CD14-positive monocyte (primary cell): ENCODE measurements around the gene TBC1D22A. TPM values are rescaled to one million over a fixed set of nuclear protein-coding genes. Genes with fewer than 3 reads are reported as not detected.
A peak's percentile ranks its signal among the peaks of the same experiment; 100 is the strongest.

ENCODE experiments used
- DNase-seq, 3 donors: peaks; one replicate each; pipeline ENCODE4 v3.0.0-alpha.2; 2011 to 2022
- H2AFZ ChIP-seq: 2 replicates; pipeline ENCODE4 v1.6.0; 2012; ENCODE audit warnings: mild to moderate bottlenecking, low read depth, low read length, inconsistent platforms; ENCODE audit not compliant: insufficient read depth, poor library complexity, severe bottlenecking
- H3K27ac ChIP-seq, 2 donors: 1 replicate in 1 of 2; 2 replicates in 1 of 2; pipeline ENCODE4 v1.5.1; 2012 to 2013; ENCODE audit warnings: low read length in 2 of 2, control low read depth in 1 of 2, inconsistent platforms in 1 of 2, low read depth in 1 of 2, mild to moderate bottlenecking in 1 of 2
- H3K27me3 ChIP-seq, 2 donors: one replicate each; pipeline versions ENCODE4 v1.6.0 to v1.6.1; 2011 to 2013; ENCODE audit warnings: low read length in 2 of 2; ENCODE audit not compliant: control insufficient read depth in 2 of 2, insufficient read depth in 2 of 2
- H3K36me3 ChIP-seq, 2 donors: replicated peaks in 1 of 2; 1 replicate in 1 of 2; 2 replicates in 1 of 2; pipeline versions ENCODE4 v1.5.1 to v1.6.1; 2012 to 2013; ENCODE audit warnings: low read length in 2 of 2, control low read depth in 1 of 2, inconsistent platforms in 1 of 2, mild to moderate bottlenecking in 1 of 2; ENCODE audit not compliant: insufficient read depth in 2 of 2, control insufficient read depth in 1 of 2
- H3K4me1 ChIP-seq, 2 donors: 1 replicate in 1 of 2; 2 replicates in 1 of 2; pipeline versions ENCODE4 v1.5.1 to v1.6.1; 2012 to 2013; ENCODE audit warnings: low read length in 2 of 2, control low read depth in 1 of 2, inconsistent platforms in 1 of 2, mild to moderate bottlenecking in 1 of 2, moderate library complexity in 1 of 2; ENCODE audit not compliant: insufficient read depth in 2 of 2, control insufficient read depth in 1 of 2
- H3K4me2 ChIP-seq: replicated peaks from 2 replicates; pipeline ENCODE3; 2012; ENCODE audit warnings: low read length, moderate library complexity, mild to moderate bottlenecking; ENCODE audit not compliant: poor library complexity, severe bottlenecking; ENCODE audit errors: extremely low read depth
- H3K4me3 ChIP-seq, 3 experiments: fragments of 200-600 bp in 1 of 3; sonication (generic) in 1 of 3; replicated peaks in 1 of 3; 1 replicate in 2 of 3; 2 replicates in 1 of 3; pipeline ENCODE4 v1.5.1; 2011 to 2013; ENCODE audit warnings: low read length in 3 of 3, mild to moderate bottlenecking in 3 of 3, control low read depth in 2 of 3, low read depth in 2 of 3, inconsistent platforms in 1 of 3, moderate library complexity in 1 of 3
- H3K79me2 ChIP-seq: 2 replicates; pipeline ENCODE4 v1.6.0; 2012; ENCODE audit warnings: mild to moderate bottlenecking, control low read depth, inconsistent platforms, low read length, moderate library complexity; ENCODE audit not compliant: insufficient read depth
- H3K9ac ChIP-seq: 2 replicates; pipeline ENCODE4 v1.6.0; 2017; ENCODE audit warnings: low read length, mild to moderate bottlenecking; ENCODE audit not compliant: insufficient read depth, poor library complexity, severe bottlenecking
- H3K9me3 ChIP-seq, 2 donors: replicated peaks in 1 of 2; 1 replicate in 1 of 2; 2 replicates in 1 of 2; pipeline versions ENCODE4 v1.5.1 to v1.6.1; 2012 to 2013; ENCODE audit warnings: low read length in 2 of 2, control low read depth in 1 of 2; ENCODE audit not compliant: control insufficient read depth in 1 of 2, insufficient read depth in 1 of 2
- H4K20me1 ChIP-seq: 2 replicates; pipeline ENCODE4 v1.6.0; 2012; ENCODE audit warnings: mild to moderate bottlenecking, low read length, control low read depth, moderate library complexity; ENCODE audit not compliant: insufficient read depth
- H3K27ac Mint-ChIP-seq, 7 donors: one replicate each; pipeline ENCODE4 v1.8.0; 2020; ENCODE audit warnings: mild to moderate bottlenecking in 7 of 7, mixed read lengths in 7 of 7, moderate library complexity in 6 of 7, inconsistent platforms in 2 of 7
- H3K27me3 Mint-ChIP-seq, 3 donors: one replicate each; pipeline ENCODE4 v1.8.0; 2021 to 2022; ENCODE audit warnings: low read depth in 3 of 3, mild to moderate bottlenecking in 3 of 3, mixed read lengths in 3 of 3, moderate library complexity in 3 of 3, inconsistent platforms in 1 of 3
- H3K36me3 Mint-ChIP-seq, 2 donors: one replicate each; pipeline ENCODE4 v1.8.0; 2020; ENCODE audit warnings: mixed read lengths in 2 of 2, inconsistent platforms in 1 of 2, mild to moderate bottlenecking in 1 of 2
- H3K4me1 Mint-ChIP-seq: one replicate; pipeline ENCODE4 v1.8.0; 2020; ENCODE audit warnings: mild to moderate bottlenecking, mixed read lengths
- H3K4me3 Mint-ChIP-seq, 2 donors: one replicate each; pipeline ENCODE4 v1.8.0; 2020; ENCODE audit warnings: mild to moderate bottlenecking in 2 of 2, mixed read lengths in 2 of 2, moderate library complexity in 1 of 2
- H3K9me3 Mint-ChIP-seq, 7 donors: one replicate each; pipeline ENCODE4 v1.8.0; 2020 to 2022; ENCODE audit warnings: mixed read lengths in 7 of 7, mild to moderate bottlenecking in 6 of 7, moderate library complexity in 6 of 7, inconsistent platforms in 2 of 7
- CTCF ChIP-seq: fragments of 200-600 bp; IDR thresholded peaks from one replicate; pipeline ENCODE4 v1.8.0; 2022; ENCODE audit warnings: antibody characterized with exemption, mild to moderate bottlenecking
- WGBS: methylation state at CpG from one replicate; pipeline ENCODE4 v1.1.5; 2013; ENCODE audit warnings: missing lambda C conversion rate; ENCODE audit not compliant: insufficient coverage; 5-methylcytosine and 5-hydroxymethylcytosine counted together
- intact Hi-C, 2 donors: fragments of 100-400 bp; cut with micrococcal nuclease; formaldehyde crosslinking; loops; one replicate each; pipeline versions ENCODE4 v1.15.0 to v1.15.1; 2023
- polyA plus RNA-seq, 3 donors: library from polyadenylated mRNA; depleted of rRNA in 1 of 3; unstranded in 2 of 3; stranded (reverse) in 1 of 3; fragments of 300-500 nt in 2 of 3; fragments of >200 nt in 1 of 3; fragmentation: Illumina TruSeq in 2 of 3; gene quantifications; 1 replicate in 2 of 3; 2 replicates in 1 of 3; pipeline ENCODE4 v1.2.3, GENCODE V29; 2012 to 2021

Gene TBC1D22A
- polyA plus RNA-seq, 3 donors = 25.9 to 36.2 (median 29.5) TPM

- H3K27me3 Mint-ChIP-seq = no peaks in the 10 kb centered on the region
- no peaks in the 10 kb centered on the region for H3K9me3 ChIP-seq
- no peaks in the 10 kb centered on the region for H3K79me2 ChIP-seq
- no peaks in the 10 kb centered on the region for H3K27me3 ChIP-seq
- DNase-seq = no peak
- intact Hi-C loops = no loop called here
- no peak overlapping the region for H3K4me2 ChIP-seq
- peaks cover 44 to 78% of the 10 kb centered on the region in 2 donors for H3K36me3 ChIP-seq
- H3K4me3 Mint-ChIP-seq = no peak overlapping the region
- peaks cover 90% of the 10 kb centered on the region for H4K20me1 ChIP-seq
- no peaks in the 10 kb centered on the region for H3K4me1 ChIP-seq
- no peak overlapping the region for H3K9ac ChIP-seq
- H3K4me3 ChIP-seq = no peak overlapping the region
- H3K27ac ChIP-seq = no peak overlapping the region
- WGBS = 88% methylated on average over 2 of the region's 8 CpGs
- H3K27ac Mint-ChIP-seq = peak overlapping the region in 1 of 7 donors; percentile 21
- TF ChIP-seq CTCF = no peak
- H2AFZ ChIP-seq = no peak overlapping the region
- no peaks in the 10 kb centered on the region for H3K9me3 Mint-ChIP-seq
- H3K4me1 Mint-ChIP-seq = no peaks in the 10 kb centered on the region
- peaks cover 55 to 63% of the 10 kb centered on the region in 2 donors for H3K36me3 Mint-ChIP-seq
Measured at GRCh38 chr22:46905834-46906233, 143.4 kb downstream of the TBC1D22A start.

GRCh38 chr22:46906326-46907045, 144.0 kb downstream of the TBC1D22A start:
- no peak overlapping the region for H3K27ac ChIP-seq
- Mint-ChIP-seq H3K27me3 (peaks cover 0 to under 1% (median 0%) of the 10 kb centered on the region in 3 donors), H3K4me1 (no peaks in the 10 kb centered on the region), H3K27ac (peak overlapping the region in 1 of 7 donors; percentile 21), H3K36me3 (peaks cover 52 to 65% of the 10 kb centered on the region in 2 donors), H3K9me3 (no peaks in the 10 kb centered on the region), H3K4me3 (no peak overlapping the region)
- H3K9ac ChIP-seq = no peak overlapping the region
- H3K79me2 ChIP-seq = no peaks in the 10 kb centered on the region
- no peak for TF ChIP-seq CTCF
- H3K36me3 ChIP-seq = peaks cover 38 to 73% of the 10 kb centered on the region in 2 donors
- H2AFZ ChIP-seq = no peak overlapping the region
- H3K4me2 ChIP-seq = no peak overlapping the region
- H3K9me3 ChIP-seq = no peaks in the 10 kb centered on the region
- H4K20me1 ChIP-seq = peaks cover 90% of the 10 kb centered on the region
- 97% methylated on average over 9 of the region's 18 CpGs for WGBS
- intact Hi-C loops = no loop called here
- no peak overlapping the region for H3K4me3 ChIP-seq
- H3K27me3 ChIP-seq = no peaks in the 10 kb centered on the region
- DNase-seq = no peak
- H3K4me1 ChIP-seq = no peaks in the 10 kb centered on the region
